GM12878 (cell line): ENCODE measurements around the gene PLPP3. TPM values are rescaled to one million over a fixed set of nuclear protein-coding genes. Genes with fewer than 3 reads are reported as not detected.

Experiments used
- ATAC-seq: fragments of 200-7000 bp; cut with Tn5 transposase; 3 replicates; pipeline ENCODE4 v1.9.1; 2020; ENCODE audit warnings: mild to moderate bottlenecking, moderate library complexity
- BruUV-seq: library from RNA; stranded (reverse); fragments of 400-500 nt; replicated peaks from 2 replicates; lab custom pipeline; 2021; lab: Mats Ljungman, UMichigan
- CTCF ChIA-PET: fragments of 300-600 bp; sonication (Branson Sonifier 250); formaldehyde crosslinking; extraction: SDS; loops from one replicate; lab custom pipeline; 2021; ENCODE audit warnings: inconsistent platforms; lab: Yijun Ruan, JAX
- POLR2A ChIA-PET: fragments of 350-600 bp; formaldehyde crosslinking; extraction: SDS; loops from one replicate; lab custom pipeline; 2021; ENCODE audit warnings: inconsistent platforms; lab: Charles Lee
- RAD21 ChIA-PET: fragments of 300-600 bp; sonication (Branson Sonifier 250); formaldehyde crosslinking; loops from one replicate; lab custom pipeline; 2023; ENCODE audit warnings: antibody characterized with exemption; ENCODE audit not compliant: unreplicated experiment; lab: Charles Lee
- SMC1A ChIA-PET: fragments of 300-600 bp; sonication (Branson Sonifier 250); formaldehyde crosslinking; loops from one replicate; lab custom pipeline; 2023; ENCODE audit not compliant: unreplicated experiment, uncharacterized antibody; lab: Charles Lee
- DNase-seq: peaks from one replicate; pipeline ENCODE4 v3.0.0-alpha.2; 2011; ENCODE audit warnings: low read depth, low spot score
- FAIRE-seq: peaks from 3 replicates; lab custom pipeline; 2011; peaks lifted over from hg19 to GRCh38; lab: Jason Lieb, UNC
- H2AFZ ChIP-seq: 2 replicates; pipeline ENCODE4 v1.6.0; 2011; ENCODE audit warnings: low read depth, low read length, control low read depth; ENCODE audit not compliant: control insufficient read depth
- H3K27ac ChIP-seq: 2 replicates; pipeline ENCODE4 v1.5.1; 2011; ENCODE audit warnings: control low read depth; ENCODE audit not compliant: control insufficient read depth, insufficient read depth
- H3K27me3 ChIP-seq, 2 experiments: replicated peaks in 1 of 2; 2 replicates each; pipeline versions ENCODE4 v1.6.0 to v1.6.1; 2011; ENCODE audit warnings: low read length in 1 of 2; ENCODE audit not compliant: control insufficient read depth in 2 of 2, insufficient read depth in 2 of 2
- H3K36me3 ChIP-seq, 2 experiments: 2 replicates each; pipeline ENCODE4 v1.5.1; 2011; ENCODE audit warnings: low read length in 1 of 2; ENCODE audit not compliant: control insufficient read depth in 2 of 2, insufficient read depth in 2 of 2
- H3K4me1 ChIP-seq: 2 replicates; pipeline ENCODE4 v1.6.1; 2011; ENCODE audit warnings: mild to moderate bottlenecking, low read length, moderate library complexity, mixed read lengths; ENCODE audit not compliant: control insufficient read depth, insufficient read depth
- H3K4me2 ChIP-seq: 2 replicates; pipeline ENCODE4 v1.6.0; 2011; ENCODE audit warnings: control low read depth; ENCODE audit not compliant: control insufficient read depth, insufficient read depth
- H3K4me3 ChIP-seq: fragments of 200-600 bp; sonication (generic); 2 replicates; pipeline ENCODE4 v1.5.1; 2016
- H3K79me2 ChIP-seq: 2 replicates; pipeline ENCODE4 v1.6.0; 2011; ENCODE audit warnings: low read length; ENCODE audit not compliant: control insufficient read depth, insufficient read depth
- H3K9ac ChIP-seq: 2 replicates; pipeline ENCODE4 v1.8.0; 2011; ENCODE audit warnings: low read length, control low read depth, mixed read lengths; ENCODE audit not compliant: control insufficient read depth, insufficient read depth
- H3K9me3 ChIP-seq: replicated peaks from 3 replicates; pipeline ENCODE4 v1.5.1; 2011; ENCODE audit warnings: mild to moderate bottlenecking, low read length; ENCODE audit not compliant: control insufficient read depth, insufficient read depth
- H4K20me1 ChIP-seq: 2 replicates; pipeline ENCODE4 v1.6.0; 2011; ENCODE audit not compliant: control insufficient read depth, insufficient read depth
- EGR1 ChIP-seq, 2 experiments: IDR thresholded peaks; 1 replicate in 1 of 2; 2 replicates in 1 of 2; pipeline ENCODE4 v1.6.1; 2011 to 2012; ENCODE audit warnings: low read depth in 2 of 2, low read length in 2 of 2, borderline replicate concordance in 1 of 2, mild to moderate bottlenecking in 1 of 2, moderate library complexity in 1 of 2
- SMC3 ChIP-seq: IDR thresholded peaks from 2 replicates; pipeline ENCODE4 v1.6.1; 2011; ENCODE audit warnings: low read length, improper control_type of control experiment, borderline replicate concordance
- whole genome bisulfite sequencing: methylation state at CpG from one replicate; pipeline ENCODE4 v1.1.6; 2016; ENCODE audit warnings: low lambda C conversion rate; ENCODE audit not compliant: insufficient replicate concordance, insufficient coverage; ENCODE audit errors: missing lambda C conversion rate; 5-methylcytosine and 5-hydroxymethylcytosine counted together
- in situ Hi-C: fragments of 300-500 bp; cut with MboI; formaldehyde crosslinking; loops from 9 replicates; pipeline ENCODE4 v1.14.3; 2018; ENCODE audit warnings: mixed read lengths
- intact Hi-C: fragments of 100-400 bp; cut with micrococcal nuclease; formaldehyde crosslinking; loops from one replicate; pipeline ENCODE4 v1.14.2; 2022; ENCODE audit not compliant: unreplicated experiment
- polyA plus RNA-seq, 11 experiments: library from polyadenylated mRNA; depleted of rRNA in 4 of 11; unstranded in 6 of 11; stranded (reverse) in 5 of 11; fragments of >200 nt; fragmentation: Nextera tagmentation in 4 of 11; fragmentation: Illumina TruSeq in 1 of 11; extraction: Ambion mirVana in 4 of 11; extraction: Trizol in 1 of 11; gene quantifications; 1 replicate in 1 of 11; 2 replicates in 10 of 11; pipeline versions ENCODE4 v1.2.1 to v1.2.3, GENCODE V29; 2011 to 2016; ENCODE audit warnings: inconsistent platforms in 2 of 11, missing spikeins in 2 of 11, low read depth in 1 of 11
- total RNA-seq, 4 experiments: library from RNA; depleted of rRNA in 3 of 4; stranded (reverse); fragments of >200 nt in 3 of 4; fragmentation: Illumina TruSeq in 1 of 4; extraction: Trizol in 1 of 4; gene quantifications; 2 replicates each; pipeline versions ENCODE4 v1.2.1 to v1.2.3, GENCODE V29; 2013 to 2021
- TF ChIP-seq, protein P1 (sequence below): fragments of 150-350 bp; IDR thresholded peaks from 2 replicates; pipeline ENCODE4 v1.6.1; 2016; ENCODE audit warnings: low read depth, low read length

PLPP3 gene
- total and polyA plus RNA-seq, 10 of the 15 experiments (the other 5 are each of a cell fraction or from before 2014, with no cell fraction given) = 6.4 to 26.8 (median 9.5) TPM

DNA sequence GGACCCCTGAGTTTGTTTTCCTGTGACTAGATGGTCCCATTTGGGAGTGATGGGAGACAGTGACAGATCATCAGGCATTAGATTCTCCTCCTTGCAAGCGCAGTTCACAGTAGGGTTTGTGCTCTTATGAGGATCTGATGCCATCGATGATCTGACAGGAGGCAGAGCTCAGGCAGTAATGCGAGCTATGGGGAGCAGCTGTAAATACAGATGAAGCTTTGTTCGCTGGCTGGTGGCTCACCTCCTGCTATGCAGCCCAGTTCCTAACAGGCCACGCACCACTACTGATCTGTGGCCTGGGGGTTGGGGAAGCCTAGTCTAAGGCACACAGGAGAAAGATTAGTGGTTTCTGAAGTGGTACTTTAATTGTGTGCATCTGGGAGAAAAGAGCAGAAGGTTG, 7.1 kb upstream of the PLPP3 start:
- intact Hi-C loops = loop anchor here (5.0 to 10.0 kb wide), 6 partner anchors 121 to 1442 kb away; no protein-coding TSS in a partner anchor
- no peak overlapping the region for H3K4me2 ChIP-seq
- H2AFZ ChIP-seq = no peak overlapping the region
- no peak overlapping the region for H3K4me3 ChIP-seq
- 41% methylated on average over 5 of the region's 5 CpGs for WGBS
- no peak overlapping the region for H3K27ac ChIP-seq
- no peaks in the 10 kb centered on the region for H3K4me1 ChIP-seq
- no peaks in the 10 kb centered on the region for H4K20me1 ChIP-seq
- H3K27me3 ChIP-seq = no peaks in the 10 kb centered on the region
- CTCF ChIA-PET = interaction anchor here (0.7 to 15.6 kb wide), 16 partner anchors 15 to 1447 kb away, joined by 3 to 257 read pairs (median 28); no protein-coding TSS in a partner anchor
- TF ChIP-seq, protein P1, sequence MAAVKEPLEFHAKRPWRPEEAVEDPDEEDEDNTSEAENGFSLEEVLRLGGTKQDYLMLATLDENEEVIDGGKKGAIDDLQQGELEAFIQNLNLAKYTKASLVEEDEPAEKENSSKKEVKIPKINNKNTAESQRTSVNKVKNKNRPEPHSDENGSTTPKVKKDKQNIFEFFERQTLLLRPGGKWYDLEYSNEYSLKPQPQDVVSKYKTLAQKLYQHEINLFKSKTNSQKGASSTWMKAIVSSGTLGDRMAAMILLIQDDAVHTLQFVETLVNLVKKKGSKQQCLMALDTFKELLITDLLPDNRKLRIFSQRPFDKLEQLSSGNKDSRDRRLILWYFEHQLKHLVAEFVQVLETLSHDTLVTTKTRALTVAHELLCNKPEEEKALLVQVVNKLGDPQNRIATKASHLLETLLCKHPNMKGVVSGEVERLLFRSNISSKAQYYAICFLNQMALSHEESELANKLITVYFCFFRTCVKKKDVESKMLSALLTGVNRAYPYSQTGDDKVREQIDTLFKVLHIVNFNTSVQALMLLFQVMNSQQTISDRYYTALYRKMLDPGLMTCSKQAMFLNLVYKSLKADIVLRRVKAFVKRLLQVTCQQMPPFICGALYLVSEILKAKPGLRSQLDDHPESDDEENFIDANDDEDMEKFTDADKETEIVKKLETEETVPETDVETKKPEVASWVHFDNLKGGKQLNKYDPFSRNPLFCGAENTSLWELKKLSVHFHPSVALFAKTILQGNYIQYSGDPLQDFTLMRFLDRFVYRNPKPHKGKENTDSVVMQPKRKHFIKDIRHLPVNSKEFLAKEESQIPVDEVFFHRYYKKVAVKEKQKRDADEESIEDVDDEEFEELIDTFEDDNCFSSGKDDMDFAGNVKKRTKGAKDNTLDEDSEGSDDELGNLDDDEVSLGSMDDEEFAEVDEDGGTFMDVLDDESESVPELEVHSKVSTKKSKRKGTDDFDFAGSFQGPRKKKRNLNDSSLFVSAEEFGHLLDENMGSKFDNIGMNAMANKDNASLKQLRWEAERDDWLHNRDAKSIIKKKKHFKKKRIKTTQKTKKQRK = no peak
- TF ChIP-seq EGR1 (IDR thresholded peaks at IDR 0.05; ENCODE audit: borderline replicate concordance in 1 of 2, low read depth in 2 of 2, low read length in 2 of 2) = no peak
- TF ChIP-seq SMC3 = no peak
- ATAC-seq = no peak
- no TSS peak for BruUV-seq
- no peaks in the 10 kb centered on the region for H3K36me3 ChIP-seq
- in situ Hi-C loops = loop anchor here (10.0 kb wide), 4 partner anchors 722 to 1212 kb away; no protein-coding TSS in a partner anchor
- H3K9me3 ChIP-seq = no peaks in the 10 kb centered on the region
- RAD21 ChIA-PET = interaction anchor here (3.6 to 6.1 kb wide), 5 partner anchors 116 to 1300 kb away, joined by 29 to 78 read pairs (median 58); no protein-coding TSS in a partner anchor
- POLR2A ChIA-PET = no interaction called here
- SMC1A ChIA-PET = interaction anchor here (0.6 to 19.1 kb wide), 13 partner anchors 11 to 1249 kb away, joined by 3 to 348 read pairs (median 15); no protein-coding TSS in a partner anchor
- DNase-seq = no peak
- no peaks in the 10 kb centered on the region for H3K79me2 ChIP-seq
- no peak overlapping the region for H3K9ac ChIP-seq
- FAIRE-seq = no peak
